ENCODE measurements around the gene WBP4. TPM values are rescaled to one million over a fixed set of nuclear protein-coding genes. Genes with fewer than 3 reads are reported as not detected.

Gene WBP4, protein sequence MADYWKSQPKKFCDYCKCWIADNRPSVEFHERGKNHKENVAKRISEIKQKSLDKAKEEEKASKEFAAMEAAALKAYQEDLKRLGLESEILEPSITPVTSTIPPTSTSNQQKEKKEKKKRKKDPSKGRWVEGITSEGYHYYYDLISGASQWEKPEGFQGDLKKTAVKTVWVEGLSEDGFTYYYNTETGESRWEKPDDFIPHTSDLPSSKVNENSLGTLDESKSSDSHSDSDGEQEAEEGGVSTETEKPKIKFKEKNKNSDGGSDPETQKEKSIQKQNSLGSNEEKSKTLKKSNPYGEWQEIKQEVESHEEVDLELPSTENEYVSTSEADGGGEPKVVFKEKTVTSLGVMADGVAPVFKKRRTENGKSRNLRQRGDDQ
- total RNA-seq, result 10 to 100 TPM; 12.7 to 16.5 (median 13.1) TPM

DNA sequence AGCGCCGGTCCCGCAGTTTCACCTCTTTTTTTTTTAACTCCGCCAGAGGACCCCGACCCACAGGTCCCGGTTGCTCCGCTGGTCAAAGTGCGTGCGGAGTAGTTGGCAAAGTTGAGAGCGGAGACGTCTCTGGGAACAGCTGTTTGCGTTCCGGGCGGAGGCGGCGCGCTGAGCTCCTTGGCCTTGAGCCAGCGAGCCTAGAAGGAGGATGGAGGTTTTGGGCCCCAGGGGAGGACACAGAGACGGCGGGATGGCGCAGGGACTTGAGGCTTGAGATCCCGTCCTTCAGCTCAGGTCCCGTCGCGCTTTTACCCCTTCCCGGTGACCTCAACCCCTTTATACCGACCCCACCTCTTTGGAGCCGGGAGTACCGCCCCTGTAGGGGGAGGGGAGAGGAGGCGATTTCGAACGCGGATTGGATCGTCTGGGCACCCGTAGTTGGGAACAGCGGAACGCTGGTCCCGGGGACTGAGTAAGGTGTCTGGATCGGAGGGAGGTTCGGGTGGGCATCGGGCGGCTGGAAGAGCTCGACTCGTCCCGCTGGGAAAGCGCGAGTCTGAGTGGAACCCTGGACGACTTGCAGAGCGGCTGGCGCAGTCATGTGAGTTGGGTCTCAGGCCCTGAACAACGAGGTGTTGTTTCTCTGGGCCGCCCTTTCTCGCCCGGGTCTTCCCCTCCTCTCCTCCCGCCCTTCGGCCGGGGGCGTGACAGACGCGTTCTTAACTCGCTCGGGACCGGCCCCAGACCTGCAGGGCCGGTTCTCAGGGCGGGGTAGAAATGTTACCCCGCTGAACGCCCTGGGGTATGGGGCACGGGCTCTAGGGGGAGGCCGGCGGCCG, at the start of gene WBP4:
Gene WBP4 (plus strand): TSS at position 435 of the 839 bp plus-strand sequence. CDS start 165 bp downstream, at position 600.
- peaks cover 0 to 24% of the 10 kb centered on the region in 2 donors for H3K4me1 ChIP-seq
- no peaks in the 10 kb centered on the region for H3K9me3 ChIP-seq
- DNase-seq (ENCODE audit: low spot score in 2 of 2), result peak; percentile 94
- H3K27me3 ChIP-seq, result no peaks in the 10 kb centered on the region
- H3K27ac ChIP-seq, result peak within 1 kb of the TSS; percentile 96 to 99
- TF ChIP-seq POLR2A (IDR thresholded peaks at IDR 0.05) (peak; percentile 81), POLR2AphosphoS5 (IDR thresholded peaks at IDR 0.05) (peak; percentile 95 to 96 (median 95)), CTCF (IDR thresholded peaks at IDR 0.05) (peak in 2 of 3 donors; percentile 11 to 19)
- no peaks in the 10 kb centered on the region for H3K36me3 ChIP-seq
- intact Hi-C loops (cut with DNase I; ENCODE audit: low total_unique reads), result loop anchor here (5.0 kb wide), 1 partner anchor 981 kb away; no protein-coding TSS in a partner anchor
- peak within 1 kb of the TSS; percentile 64 to 88 (median 84) for H3K4me3 ChIP-seq

GRCh38 chr13:41012536-41012935, 48.8 kb upstream of the WBP4 start:
- no peak for TF ChIP-seq CTCF (IDR thresholded peaks at IDR 0.05)
- TF ChIP-seq POLR2AphosphoS5 (IDR thresholded peaks at IDR 0.05), result no peak
- TF ChIP-seq POLR2A (IDR thresholded peaks at IDR 0.05), result no peak
- no peak for DNase-seq (ENCODE audit: low spot score in 2 of 2)
- H3K36me3 ChIP-seq, result no peaks in the 10 kb centered on the region
- H3K27me3 ChIP-seq, result no peaks in the 10 kb centered on the region
- no peak overlapping the region for H3K4me3 ChIP-seq
- peaks cover 0 to 4% of the 10 kb centered on the region in 2 donors for H3K4me1 ChIP-seq
- H3K9me3 ChIP-seq, result no peaks in the 10 kb centered on the region
- intact Hi-C loops (cut with DNase I; ENCODE audit: low total_unique reads), result no loop called here
- H3K27ac ChIP-seq, result no peak overlapping the region

DNA sequence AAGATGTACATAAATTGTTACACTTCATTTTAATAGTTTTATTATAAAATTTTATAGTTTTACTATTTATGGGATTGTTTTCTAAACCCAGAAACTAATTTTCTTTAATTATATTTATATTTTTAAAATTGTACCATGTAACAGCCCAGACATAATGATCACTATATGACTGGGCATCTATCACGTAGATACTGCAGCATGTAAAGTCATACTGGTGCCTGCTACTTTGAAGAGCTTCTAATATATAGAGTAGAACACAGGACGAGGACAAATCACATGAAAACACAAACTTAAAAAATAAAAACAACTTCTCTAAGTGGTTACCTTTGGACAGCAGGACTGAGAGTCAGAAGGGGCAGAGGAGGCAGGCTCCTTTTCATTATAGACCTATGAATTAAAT, 47.5 kb upstream of the WBP4 start:
- intact Hi-C loops (cut with DNase I; ENCODE audit: low total_unique reads), result no loop called here
- DNase-seq (ENCODE audit: low spot score in 2 of 2), result no peak
- peaks cover 0 to 4% of the 10 kb centered on the region in 2 donors for H3K4me1 ChIP-seq
- H3K36me3 ChIP-seq, result no peaks in the 10 kb centered on the region
- H3K27me3 ChIP-seq, result no peaks in the 10 kb centered on the region
- H3K4me3 ChIP-seq, result no peak overlapping the region
- TF ChIP-seq POLR2A (IDR thresholded peaks at IDR 0.05) (no peak), POLR2AphosphoS5 (IDR thresholded peaks at IDR 0.05) (no peak), CTCF (IDR thresholded peaks at IDR 0.05) (no peak)
- H3K9me3 ChIP-seq, result no peaks in the 10 kb centered on the region
- no peak overlapping the region for H3K27ac ChIP-seq

DNA sequence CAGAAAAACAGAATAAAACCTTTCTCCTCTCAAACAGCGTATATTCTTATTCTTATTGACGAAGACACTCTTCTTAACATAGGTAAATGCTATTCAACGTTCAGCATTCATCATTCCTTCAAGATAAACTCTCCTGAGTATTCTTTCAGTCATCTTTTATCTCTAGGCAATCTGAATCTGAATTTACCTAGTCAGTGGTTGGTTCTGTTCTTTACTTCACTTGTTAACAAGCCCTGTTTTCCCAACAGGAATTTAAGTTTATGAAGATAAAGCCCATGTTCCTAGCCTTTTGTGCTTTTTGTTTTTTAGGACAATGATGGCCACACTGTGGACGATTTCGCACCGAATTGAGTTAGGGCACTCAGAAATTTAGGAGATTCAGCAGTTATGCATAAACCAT, 45.4 kb upstream of the WBP4 start:
- Histone ChIP-seq H3K27ac (peak overlapping the region in 1 of 2 donors; percentile 67), H3K36me3 (no peaks in the 10 kb centered on the region), H3K4me3 (no peak overlapping the region), H3K27me3 (no peaks in the 10 kb centered on the region), H3K9me3 (no peaks in the 10 kb centered on the region), H3K4me1 (peaks cover 0 to 13% of the 10 kb centered on the region in 2 donors)
- intact Hi-C loops (cut with DNase I; ENCODE audit: low total_unique reads), result no loop called here
- no peak for DNase-seq (ENCODE audit: low spot score in 2 of 2)
- no peak for TF ChIP-seq POLR2A (IDR thresholded peaks at IDR 0.05)
- no peak for TF ChIP-seq POLR2AphosphoS5 (IDR thresholded peaks at IDR 0.05)
- TF ChIP-seq CTCF (IDR thresholded peaks at IDR 0.05), result no peak

All from breast epithelium (tissue), 4 donors.